Fibroblast of villous mesenchyme (primary cell): ENCODE measurements around the gene KCNMA1. TPM values are rescaled to one million over a fixed set of nuclear protein-coding genes. Genes with fewer than 3 reads are reported as not detected.

Experiments used
- DNase-seq: peaks from one replicate; pipeline ENCODE4 v3.0.0-alpha.2; 2010; ENCODE audit warnings: low read depth
- H3K4me3 ChIP-seq: 2 replicates; pipeline ENCODE4 v1.5.1; 2011; ENCODE audit warnings: low read depth, mild to moderate bottlenecking, low read length
- total RNA-seq: library from RNA; depleted of rRNA; stranded (reverse); fragments of >200 nt; gene quantifications from 2 replicates; pipeline ENCODE4 v1.2.3, GENCODE V29; 2012
- TF ChIP-seq, protein P1 (sequence below): IDR thresholded peaks from 2 replicates; pipeline ENCODE4 v1.5.1; 2012; ENCODE audit warnings: low read depth, mild to moderate bottlenecking, low read length; ENCODE audit not compliant: insufficient read depth

The KCNMA1 gene
- total RNA-seq, 1 donor: 36.7 TPM

DNA sequence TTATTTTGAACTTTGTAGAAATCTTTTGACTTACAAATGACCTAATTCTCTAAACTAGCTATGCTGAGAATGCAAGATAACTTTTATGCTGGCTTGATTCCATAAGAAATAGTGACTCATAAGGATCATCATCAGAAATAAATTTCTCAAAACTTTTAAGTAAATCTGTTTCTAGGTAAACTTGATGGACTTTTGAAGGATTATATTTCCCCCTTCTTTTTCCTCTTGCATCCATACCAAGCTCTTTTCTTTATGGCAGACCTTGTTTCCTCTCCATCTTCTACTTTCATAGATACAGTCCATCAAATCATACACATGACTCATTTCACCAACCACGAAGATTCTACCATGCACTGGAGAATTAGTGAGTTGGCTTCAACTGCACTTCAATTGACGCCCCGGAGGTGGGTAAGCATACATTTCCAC lies 336.3 kb downstream of the KCNMA1 start:
- TF ChIP-seq, protein P1, sequence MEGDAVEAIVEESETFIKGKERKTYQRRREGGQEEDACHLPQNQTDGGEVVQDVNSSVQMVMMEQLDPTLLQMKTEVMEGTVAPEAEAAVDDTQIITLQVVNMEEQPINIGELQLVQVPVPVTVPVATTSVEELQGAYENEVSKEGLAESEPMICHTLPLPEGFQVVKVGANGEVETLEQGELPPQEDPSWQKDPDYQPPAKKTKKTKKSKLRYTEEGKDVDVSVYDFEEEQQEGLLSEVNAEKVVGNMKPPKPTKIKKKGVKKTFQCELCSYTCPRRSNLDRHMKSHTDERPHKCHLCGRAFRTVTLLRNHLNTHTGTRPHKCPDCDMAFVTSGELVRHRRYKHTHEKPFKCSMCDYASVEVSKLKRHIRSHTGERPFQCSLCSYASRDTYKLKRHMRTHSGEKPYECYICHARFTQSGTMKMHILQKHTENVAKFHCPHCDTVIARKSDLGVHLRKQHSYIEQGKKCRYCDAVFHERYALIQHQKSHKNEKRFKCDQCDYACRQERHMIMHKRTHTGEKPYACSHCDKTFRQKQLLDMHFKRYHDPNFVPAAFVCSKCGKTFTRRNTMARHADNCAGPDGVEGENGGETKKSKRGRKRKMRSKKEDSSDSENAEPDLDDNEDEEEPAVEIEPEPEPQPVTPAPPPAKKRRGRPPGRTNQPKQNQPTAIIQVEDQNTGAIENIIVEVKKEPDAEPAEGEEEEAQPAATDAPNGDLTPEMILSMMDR: no peak

DNA sequence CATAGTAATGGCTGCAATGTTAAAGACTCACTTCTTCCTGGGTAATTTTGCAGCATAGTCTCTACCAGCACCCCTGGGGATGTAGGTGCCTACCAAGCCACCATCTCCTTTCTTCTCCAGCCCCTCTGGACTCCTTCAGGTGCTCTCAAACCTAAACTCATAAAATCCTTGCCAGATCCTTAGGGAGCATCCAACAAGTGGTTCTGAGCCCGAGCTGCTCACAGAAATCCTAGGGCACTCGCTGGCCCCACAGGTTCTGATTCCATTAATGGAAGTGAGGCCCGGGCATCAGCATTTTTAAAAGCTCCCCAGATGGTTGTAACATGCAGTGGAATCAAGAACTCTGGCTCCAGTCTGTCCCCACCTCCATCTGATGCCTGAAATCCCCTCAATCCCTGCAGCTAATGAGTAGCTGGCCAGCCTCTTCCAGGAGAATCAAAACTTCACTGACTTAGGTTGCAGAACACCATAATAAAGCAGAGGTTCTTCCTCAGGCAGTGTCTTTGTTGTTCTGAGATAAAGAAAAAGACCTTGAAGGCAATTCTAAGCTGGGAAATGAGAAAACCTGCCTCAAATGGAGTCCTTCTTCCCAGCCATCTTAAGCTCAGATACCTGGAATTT lies 336.8 kb downstream of the KCNMA1 start:
- TF ChIP-seq, protein P1: no peak

More for the DNA sequence above, 336.3 kb downstream of the KCNMA1 start:
- DNase-seq: no peak
- no peak overlapping the region for H3K4me3 ChIP-seq

DNA sequence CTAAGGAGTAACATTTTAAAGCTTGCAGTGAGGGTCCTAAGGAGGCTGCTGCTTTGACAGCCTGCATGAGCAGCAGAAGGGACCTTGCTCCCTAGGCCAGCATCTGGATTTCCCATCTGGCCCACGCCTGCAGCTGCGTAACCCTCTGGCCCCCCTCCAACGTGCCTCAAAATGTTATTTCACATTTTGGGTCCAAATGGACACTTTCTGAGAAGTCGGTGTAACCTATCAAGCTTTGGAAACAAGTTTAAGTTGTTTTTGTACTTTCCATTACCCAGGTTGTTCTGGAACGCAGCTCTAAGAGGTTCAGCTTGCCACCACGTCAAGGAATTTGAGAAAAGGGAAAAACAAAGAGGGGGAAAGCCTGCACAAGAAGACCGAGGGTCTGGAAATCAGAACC lies 338.3 kb downstream of the KCNMA1 start:
- DNase-seq: no peak
- no peak overlapping the region for H3K4me3 ChIP-seq
- TF ChIP-seq, protein P1: no peak

More for the DNA sequence above, 336.8 kb downstream of the KCNMA1 start:
- no peak overlapping the region for H3K4me3 ChIP-seq
- DNase-seq: no peak

DNA sequence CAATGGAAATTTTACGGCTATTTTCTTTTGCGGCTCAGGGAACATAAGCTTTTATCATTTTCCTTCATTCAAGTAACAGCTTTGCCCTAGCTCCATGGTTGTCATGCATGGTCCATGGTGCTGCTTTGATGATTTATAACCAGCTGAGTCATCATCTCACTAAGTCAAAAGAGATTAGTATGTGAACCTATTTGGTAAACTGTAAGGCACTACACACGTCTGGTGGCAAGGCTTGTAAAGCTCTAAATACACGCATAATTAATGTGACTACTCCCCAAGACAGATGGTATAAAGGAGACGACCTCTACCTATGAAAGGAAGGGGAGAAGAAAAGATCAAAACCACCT lies 340.2 kb downstream of the KCNMA1 start:
- peak; percentile 84 for DNase-seq
- TF ChIP-seq, protein P1: no peak
- no peak overlapping the region for H3K4me3 ChIP-seq

DNA sequence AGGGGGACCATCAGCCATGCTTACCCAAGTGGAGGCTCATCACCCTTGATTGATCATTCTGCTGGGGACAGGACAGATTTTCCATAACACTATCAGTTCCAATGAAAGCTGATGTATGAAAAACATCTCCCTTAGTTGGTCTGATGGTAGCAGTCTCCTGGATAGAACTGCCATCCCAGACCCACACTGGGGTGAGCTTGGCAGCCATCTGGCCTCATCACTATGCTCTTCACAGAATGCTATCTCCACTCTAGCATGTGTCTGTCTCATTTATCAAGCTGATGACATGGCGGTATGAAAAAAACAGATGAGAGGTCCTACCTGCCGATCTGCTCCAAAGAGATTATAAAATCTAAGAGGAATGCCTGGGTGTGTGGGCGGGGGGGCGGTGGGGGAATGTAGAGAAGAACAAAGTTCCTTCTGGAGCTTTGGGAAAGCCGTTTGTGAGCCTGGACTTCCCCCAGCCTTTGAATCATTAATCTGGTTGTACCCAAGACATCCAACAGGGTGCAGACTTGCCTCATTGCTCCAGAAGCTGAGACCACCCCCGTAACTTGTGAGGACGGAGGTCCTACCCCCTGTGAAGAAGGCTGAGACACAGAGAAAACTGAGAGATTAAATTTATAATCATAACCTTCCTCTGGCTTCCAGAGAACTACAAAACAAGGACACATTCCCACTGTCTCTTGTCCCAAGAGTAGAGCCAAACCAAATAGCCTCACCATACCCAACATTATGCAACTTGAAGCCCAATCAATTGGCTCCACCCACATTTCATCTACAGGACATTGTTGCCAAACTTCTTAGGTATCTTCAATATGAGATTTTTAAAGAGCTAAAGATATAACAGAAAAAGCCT lies 340.8 kb downstream of the KCNMA1 start:
- H3K4me3 ChIP-seq: no peak overlapping the region
- TF ChIP-seq, protein P1: no peak
- DNase-seq: no peak

DNA sequence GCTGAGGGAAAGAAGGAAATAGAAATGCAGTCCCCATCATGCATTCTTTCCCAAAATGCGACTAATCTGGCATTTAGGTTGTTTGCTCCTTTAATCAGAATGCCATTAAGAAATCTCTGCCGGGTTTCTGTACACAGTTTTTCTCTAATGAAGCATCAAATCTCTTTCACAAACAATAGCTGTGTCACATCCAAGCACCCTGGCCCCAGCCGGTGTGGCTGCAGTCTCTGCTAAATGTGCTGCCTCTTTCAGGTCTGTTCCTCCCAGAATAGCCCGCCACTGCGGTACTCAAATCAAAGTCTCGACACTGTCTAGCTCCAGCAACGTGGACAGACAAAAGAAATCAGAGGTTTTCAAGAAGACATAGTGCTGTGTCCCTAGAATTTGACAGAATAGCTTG lies 343.8 kb downstream of the KCNMA1 start:
- no peak overlapping the region for H3K4me3 ChIP-seq
- no peak for DNase-seq
- TF ChIP-seq, protein P1: no peak

DNA sequence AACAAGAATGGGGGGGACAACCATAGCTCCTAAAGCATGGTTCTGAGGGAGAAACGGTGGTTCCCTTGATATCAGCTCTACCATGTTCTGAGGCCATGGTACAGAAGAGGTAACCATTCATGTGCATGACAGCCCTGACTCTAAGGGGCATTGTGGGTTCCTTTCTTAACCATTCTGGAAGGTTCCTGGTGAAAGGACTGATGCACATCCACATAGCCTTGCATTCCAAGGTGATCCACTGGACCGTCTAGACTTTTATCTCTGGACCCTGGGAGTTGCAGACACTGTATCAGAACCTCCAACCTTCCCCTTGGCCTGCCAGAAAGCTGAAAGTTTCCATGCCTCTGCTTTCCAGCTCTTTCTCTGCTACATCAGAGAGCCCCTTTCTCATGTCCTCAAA lies 344.3 kb downstream of the KCNMA1 start:
- no peak for DNase-seq
- no peak overlapping the region for H3K4me3 ChIP-seq
- TF ChIP-seq, protein P1: no peak
